ENCODE data around the gene PNPLA2.

Gene PNPLA2

DNA sequence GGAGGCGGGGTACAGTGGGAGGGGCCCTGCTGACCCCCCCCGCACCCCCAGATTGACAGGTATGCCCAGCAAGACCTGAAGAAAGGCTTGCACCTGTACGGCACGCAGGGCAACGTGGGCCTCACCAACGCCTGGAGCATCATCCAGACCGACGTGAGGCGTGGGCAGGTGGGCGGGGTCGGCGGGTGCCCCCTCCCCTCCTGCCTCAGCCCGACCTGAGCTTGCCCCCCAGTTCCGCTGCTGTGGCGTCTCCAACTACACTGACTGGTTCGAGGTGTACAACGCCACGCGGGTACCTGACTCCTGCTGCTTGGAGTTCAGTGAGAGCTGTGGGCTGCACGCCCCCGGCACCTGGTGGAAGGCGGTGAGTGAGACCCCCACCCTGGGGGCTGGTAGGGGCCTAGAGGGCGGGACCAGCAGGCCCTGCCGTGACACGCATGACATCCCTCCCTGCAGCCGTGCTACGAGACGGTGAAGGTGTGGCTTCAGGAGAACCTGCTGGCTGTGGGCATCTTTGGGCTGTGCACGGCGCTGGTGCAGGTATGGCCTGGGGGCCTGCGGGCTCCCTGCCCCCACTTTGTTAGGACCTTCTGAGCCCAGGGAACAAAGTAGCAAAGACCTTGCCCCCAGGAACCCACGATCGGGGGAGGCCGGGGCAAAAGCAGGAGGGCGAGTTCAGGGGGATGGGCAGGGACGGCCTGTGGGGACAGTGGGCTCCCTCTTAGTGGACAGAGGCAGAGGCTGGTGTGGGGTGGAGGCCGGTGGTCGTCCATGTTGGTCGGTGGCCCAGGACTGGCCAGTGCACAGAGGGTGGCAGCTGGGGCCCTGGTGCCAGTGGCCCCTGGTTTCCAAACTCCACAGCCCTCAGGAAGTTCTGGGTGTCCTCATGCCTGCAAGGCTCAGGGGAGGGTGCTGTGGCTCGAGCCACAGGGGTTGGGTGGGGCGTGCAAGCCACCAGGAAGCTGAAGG, 47.0 kb downstream of the PNPLA2 start:
- ChIA-PET CTCF (no interaction called here), POLR2A (interaction anchor here (1.1 kb wide), 1 partner anchor 624 kb away, joined by 4 read pairs; no protein-coding TSS in a partner anchor)
- TF ChIP-seq FOXA1 (IDR thresholded peaks at IDR 0.05) (no peak), CTBP1 (IDR thresholded peaks at IDR 0.05; ENCODE audit: borderline replicate concordance) (no peak), L3MBTL2 (conservative IDR thresholded peaks at IDR 0.05) (no peak), SP1 (IDR thresholded peaks at IDR 0.05) (no peak), TARDBP (IDR thresholded peaks at IDR 0.05) (no peak), HDGF (IDR thresholded peaks at IDR 0.05; ENCODE audit: borderline replicate concordance) (no peak), BHLHE40 (IDR thresholded peaks at IDR 0.05; ENCODE audit: borderline replicate concordance) (no peak), LEF1 (IDR thresholded peaks at IDR 0.05; ENCODE audit: borderline replicate concordance) (no peak), ZNF384 (IDR thresholded peaks at IDR 0.05) (no peak), SUZ12 (IDR thresholded peaks at IDR 0.05) (no peak), FOXK2 (IDR thresholded peaks at IDR 0.05) (no peak), ARNT (IDR thresholded peaks at IDR 0.05) (no peak), ELF4 (IDR thresholded peaks at IDR 0.05) (no peak), NFRKB (IDR thresholded peaks at IDR 0.05) (no peak), FOXM1 (IDR thresholded peaks at IDR 0.05; ENCODE audit: borderline replicate concordance) (no peak)
- TF ChIP-seq, protein P1, sequence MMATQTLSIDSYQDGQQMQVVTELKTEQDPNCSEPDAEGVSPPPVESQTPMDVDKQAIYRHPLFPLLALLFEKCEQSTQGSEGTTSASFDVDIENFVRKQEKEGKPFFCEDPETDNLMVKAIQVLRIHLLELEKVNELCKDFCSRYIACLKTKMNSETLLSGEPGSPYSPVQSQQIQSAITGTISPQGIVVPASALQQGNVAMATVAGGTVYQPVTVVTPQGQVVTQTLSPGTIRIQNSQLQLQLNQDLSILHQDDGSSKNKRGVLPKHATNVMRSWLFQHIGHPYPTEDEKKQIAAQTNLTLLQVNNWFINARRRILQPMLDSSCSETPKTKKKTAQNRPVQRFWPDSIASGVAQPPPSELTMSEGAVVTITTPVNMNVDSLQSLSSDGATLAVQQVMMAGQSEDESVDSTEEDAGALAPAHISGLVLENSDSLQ (IDR thresholded peaks at IDR 0.05) = no peak
- DNase-seq (ENCODE audit: extremely low spot score) = no peak

DNA sequence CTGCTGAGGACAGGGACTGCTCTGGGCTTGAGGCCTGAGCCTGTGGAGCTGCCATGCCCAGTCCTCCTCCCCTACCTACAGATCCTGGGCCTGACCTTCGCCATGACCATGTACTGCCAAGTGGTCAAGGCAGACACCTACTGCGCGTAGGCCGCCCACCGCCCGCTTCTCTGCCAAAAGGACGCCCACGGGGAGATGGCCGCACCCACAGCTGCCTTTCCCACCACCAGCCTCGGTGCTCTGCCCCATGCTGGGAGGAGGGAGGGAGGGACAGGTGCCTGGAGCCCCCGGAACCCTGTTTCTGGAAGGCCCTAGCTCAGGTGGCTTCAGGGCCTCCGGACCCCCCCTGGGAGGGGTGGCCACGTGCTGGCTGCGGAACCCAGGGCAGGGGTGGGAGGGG, 47.8 kb downstream of the PNPLA2 start:
- ChIA-PET POLR2A (no interaction called here), CTCF (no interaction called here)
- DNase-seq (ENCODE audit: extremely low spot score) = no peak
- TF ChIP-seq FOXM1 (IDR thresholded peaks at IDR 0.05; ENCODE audit: borderline replicate concordance) = no peak
- no peak for TF ChIP-seq CTBP1 (IDR thresholded peaks at IDR 0.05; ENCODE audit: borderline replicate concordance)

DNA sequence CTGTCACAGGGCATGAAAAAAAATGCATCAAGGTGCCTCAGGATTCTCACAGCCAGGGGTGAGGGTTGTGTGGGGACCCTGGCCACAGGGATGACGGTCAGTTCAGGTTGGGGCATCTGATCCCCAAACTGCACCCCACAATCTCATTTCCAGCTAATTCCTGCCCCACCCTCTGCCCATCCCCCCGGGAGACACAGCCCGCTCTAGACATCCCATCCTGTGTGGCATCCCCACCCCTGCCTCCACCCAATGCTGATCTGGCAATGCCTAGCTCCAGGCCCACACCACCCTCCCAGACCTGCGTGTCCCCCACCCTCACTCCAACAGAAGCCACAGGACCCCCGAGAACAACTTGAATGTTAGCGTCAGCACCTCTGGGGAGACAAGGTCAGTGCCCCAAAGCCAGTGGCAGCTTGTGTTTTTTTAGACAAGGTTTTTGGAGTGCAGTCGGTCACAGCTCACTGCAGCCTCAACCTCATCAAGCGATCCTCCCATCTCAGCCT, 49.2 kb downstream of the PNPLA2 start:
- POLR2A ChIA-PET = no interaction called here
- no peak for DNase-seq (ENCODE audit: extremely low spot score)
- no peak for TF ChIP-seq LEF1 (IDR thresholded peaks at IDR 0.05; ENCODE audit: borderline replicate concordance)
- TF ChIP-seq TARDBP (IDR thresholded peaks at IDR 0.05) = no peak
- no peak for TF ChIP-seq L3MBTL2 (conservative IDR thresholded peaks at IDR 0.05)
- CTCF ChIA-PET = interaction anchor here (0.6 kb wide), 1 partner anchor 725 kb away, joined by 3 read pairs; no protein-coding TSS in a partner anchor

DNA sequence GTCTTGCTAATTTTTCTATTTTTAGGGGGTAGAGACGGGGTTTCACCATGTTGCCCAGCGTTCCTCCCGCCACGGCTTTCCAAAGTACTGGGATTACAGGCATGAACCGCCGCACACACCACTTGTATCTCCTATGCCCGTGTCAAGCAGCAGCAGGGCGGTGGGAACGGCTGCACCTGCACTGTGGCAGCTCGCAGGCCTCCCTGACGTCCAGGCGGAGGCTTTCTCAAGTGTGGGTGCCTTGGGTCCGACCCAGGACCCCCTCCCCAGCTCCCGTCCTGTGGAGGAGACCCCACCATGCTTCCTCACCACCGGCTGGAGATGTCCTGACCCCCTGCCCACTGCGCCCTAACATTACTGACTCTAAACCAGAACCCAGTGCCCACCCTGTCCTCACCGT, 49.7 kb downstream of the PNPLA2 start:
- DNase-seq (ENCODE audit: extremely low spot score) = no peak
- POLR2A ChIA-PET = no interaction called here

DNA sequence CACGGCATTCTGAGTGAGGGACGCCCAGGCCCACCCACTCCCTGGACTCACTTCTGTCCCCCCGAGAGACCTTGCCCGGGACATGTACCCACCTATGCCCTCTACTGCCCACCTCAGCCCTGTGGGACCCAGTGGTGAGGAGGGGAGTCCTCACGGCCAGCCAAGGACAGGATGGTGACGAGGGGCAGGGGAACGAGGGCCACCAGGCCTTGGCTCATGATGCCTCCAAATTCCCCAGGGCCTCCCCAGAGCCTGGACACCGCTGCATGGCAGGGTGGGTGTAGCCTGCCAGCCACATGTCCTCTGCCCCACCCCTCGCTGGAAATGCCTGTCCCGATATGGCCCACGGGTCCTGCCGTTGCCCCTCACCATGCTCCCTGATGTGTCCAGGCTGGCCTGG, 50.1 kb downstream of the PNPLA2 start:
- no peak for DNase-seq (ENCODE audit: extremely low spot score)
- CTCF ChIA-PET = no interaction called here
- TF ChIP-seq ELF4 (IDR thresholded peaks at IDR 0.05) = no peak
- no peak for TF ChIP-seq FOXK2 (IDR thresholded peaks at IDR 0.05)
- TF ChIP-seq ZNF384 (IDR thresholded peaks at IDR 0.05) = no peak
- TF ChIP-seq BHLHE40 (IDR thresholded peaks at IDR 0.05; ENCODE audit: borderline replicate concordance) = no peak
- TF ChIP-seq HDGF (IDR thresholded peaks at IDR 0.05; ENCODE audit: borderline replicate concordance) = no peak
- no peak for TF ChIP-seq CTBP1 (IDR thresholded peaks at IDR 0.05; ENCODE audit: borderline replicate concordance)
- TF ChIP-seq NFRKB (IDR thresholded peaks at IDR 0.05) = no peak
- no peak for TF ChIP-seq ARNT (IDR thresholded peaks at IDR 0.05)
- POLR2A ChIA-PET = no interaction called here

More for the DNA sequence above, 49.7 kb downstream of the PNPLA2 start:
- CTCF ChIA-PET = interaction anchor here (0.6 kb wide), 1 partner anchor 725 kb away, joined by 3 read pairs; no protein-coding TSS in a partner anchor
- TF ChIP-seq ELF4 (IDR thresholded peaks at IDR 0.05) (no peak), HDGF (IDR thresholded peaks at IDR 0.05; ENCODE audit: borderline replicate concordance) (no peak), FOXA1 (IDR thresholded peaks at IDR 0.05) (no peak), ZNF384 (IDR thresholded peaks at IDR 0.05) (no peak), BHLHE40 (IDR thresholded peaks at IDR 0.05; ENCODE audit: borderline replicate concordance) (no peak), FOXM1 (IDR thresholded peaks at IDR 0.05; ENCODE audit: borderline replicate concordance) (no peak), TARDBP (IDR thresholded peaks at IDR 0.05) (no peak), FOXK2 (IDR thresholded peaks at IDR 0.05) (no peak), L3MBTL2 (conservative IDR thresholded peaks at IDR 0.05) (no peak), CTBP1 (IDR thresholded peaks at IDR 0.05; ENCODE audit: borderline replicate concordance) (no peak), NFRKB (IDR thresholded peaks at IDR 0.05) (no peak), SUZ12 (IDR thresholded peaks at IDR 0.05) (no peak), SP1 (IDR thresholded peaks at IDR 0.05) (no peak), LEF1 (IDR thresholded peaks at IDR 0.05; ENCODE audit: borderline replicate concordance) (no peak), ARNT (IDR thresholded peaks at IDR 0.05) (no peak)
- TF ChIP-seq, protein P1 (IDR thresholded peaks at IDR 0.05) = no peak

DNA sequence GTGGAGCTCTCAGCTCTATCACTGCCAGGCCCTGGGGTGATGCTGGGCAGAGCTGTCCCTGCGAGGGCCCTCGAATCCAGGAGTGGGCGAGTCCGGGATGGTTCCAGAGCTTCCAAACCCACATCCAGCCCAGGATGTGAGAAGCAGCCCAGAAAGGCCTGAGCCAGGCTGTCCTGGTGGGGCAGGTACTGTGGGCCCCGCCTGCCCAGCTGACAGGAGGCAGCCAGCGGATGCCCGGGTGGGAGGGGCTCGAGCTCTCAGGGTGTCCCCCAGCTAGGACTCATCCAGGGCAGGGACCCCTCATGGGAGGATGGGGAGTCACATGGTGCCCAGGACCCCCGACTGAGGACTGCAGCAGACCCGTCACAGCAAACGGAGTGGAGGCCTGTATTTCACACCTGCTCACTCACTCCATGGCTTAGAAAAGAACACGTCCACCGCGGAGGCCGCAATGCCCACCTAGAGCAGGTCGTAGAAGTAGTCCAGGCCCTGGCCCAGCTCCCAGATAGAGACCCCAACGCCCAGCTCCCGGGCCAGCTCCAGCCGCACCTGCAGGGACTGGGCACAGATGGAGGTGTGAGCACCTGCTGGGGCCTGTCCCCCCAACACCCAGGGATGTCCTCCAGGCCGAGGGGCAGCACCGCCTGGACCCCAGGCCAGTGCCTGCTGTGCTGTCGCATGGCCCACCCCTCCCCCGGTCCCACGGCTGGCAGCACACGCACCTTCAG, 50.8 kb downstream of the PNPLA2 start:
- ChIA-PET POLR2A (no interaction called here), CTCF (no interaction called here)
- no peak for TF ChIP-seq ZNF384 (IDR thresholded peaks at IDR 0.05)
- TF ChIP-seq NFRKB (IDR thresholded peaks at IDR 0.05) = no peak
- no peak for TF ChIP-seq FOXM1 (IDR thresholded peaks at IDR 0.05; ENCODE audit: borderline replicate concordance)
- no peak for TF ChIP-seq BHLHE40 (IDR thresholded peaks at IDR 0.05; ENCODE audit: borderline replicate concordance)
- TF ChIP-seq LEF1 (IDR thresholded peaks at IDR 0.05; ENCODE audit: borderline replicate concordance) = no peak
- no peak for TF ChIP-seq TARDBP (IDR thresholded peaks at IDR 0.05)
- no peak for TF ChIP-seq SP1 (IDR thresholded peaks at IDR 0.05)
- no peak for TF ChIP-seq HDGF (IDR thresholded peaks at IDR 0.05; ENCODE audit: borderline replicate concordance)
- no peak for TF ChIP-seq ARNT (IDR thresholded peaks at IDR 0.05)
- no peak for DNase-seq (ENCODE audit: extremely low spot score)
